ENCODE results near the gene MYH6. TPM values are rescaled to one million over a fixed set of nuclear protein-coding genes. Genes with fewer than 3 reads are reported as not detected.

The MYH6 gene
- total and polyA plus RNA-seq, 2 donors (not counting 1 experiment from before 2014, with no cell fraction given) = not detected

DNA sequence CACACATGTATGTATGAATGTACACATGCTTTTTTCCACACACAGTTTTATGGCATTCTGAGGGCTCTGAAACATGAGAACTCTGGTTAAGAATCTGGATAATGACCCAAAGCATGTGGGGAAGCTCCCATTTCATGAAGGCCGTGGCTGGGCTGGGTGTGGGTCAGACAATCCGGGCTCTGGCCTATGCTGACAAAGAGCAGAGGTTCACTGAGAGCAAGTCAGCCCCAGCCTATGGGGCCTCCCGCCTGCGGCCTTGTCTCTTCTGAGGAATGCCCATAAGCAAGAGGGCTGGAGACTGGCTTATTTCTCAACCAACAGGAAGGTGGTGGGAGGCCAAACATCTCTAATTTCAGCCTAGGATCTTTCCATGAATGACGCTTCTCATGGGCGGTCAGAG lies 8.5 kb downstream of the MYH6 start:
- Histone ChIP-seq H3K4me3 (replicated peaks in 1 of 4; ENCODE audit: control extremely low read depth in 1 of 4, insufficient read depth in 1 of 4, low read depth in 3 of 4, low read length in 4 of 4) (no peak overlapping the region), H4K20me1 (ENCODE audit: control insufficient read depth, extremely low read depth, insufficient read depth, low read length) (no peaks in the 10 kb centered on the region), H3K27ac (ENCODE audit: insufficient read depth, low read length) (no peak overlapping the region), H3K9ac (ENCODE audit: insufficient read depth, low read length) (no peak overlapping the region), H3K79me2 (ENCODE audit: control insufficient read depth, insufficient read depth, low read length) (no peaks in the 10 kb centered on the region), H3K27me3 (ENCODE audit: control insufficient read depth, insufficient read depth, low read length) (no peaks in the 10 kb centered on the region), H3K4me2 (ENCODE audit: extremely low read depth, insufficient read depth, low read length) (no peak overlapping the region), H3K9me3 (ENCODE audit: control insufficient read depth, insufficient read depth, low read depth, low read length) (no peaks in the 10 kb centered on the region), H3K36me3 (ENCODE audit: control insufficient read depth, insufficient read depth, low read length) (no peaks in the 10 kb centered on the region), H2AFZ (ENCODE audit: low read length) (no peak overlapping the region), H3K4me1 (ENCODE audit: control insufficient read depth, extremely low read depth, insufficient read depth, low read length) (no peaks in the 10 kb centered on the region)
- TF ChIP-seq EZH2 (IDR thresholded peaks at IDR 0.05; ENCODE audit: low read length, missing control alignments) = no peak
- no peak for TF ChIP-seq CTCF (conservative IDR thresholded peaks at IDR 0.05 in 1 of 2, IDR thresholded peaks at IDR 0.05 in 1 of 2; ENCODE audit: low read depth in 1 of 2, low read length in 2 of 2)
- DNase-seq (ENCODE audit: low read depth in 2 of 2) = no peak

GRCh38 chr14:23399136-23399535 lies 8.9 kb downstream of the MYH6 start:
- TF ChIP-seq CTCF (conservative IDR thresholded peaks at IDR 0.05 in 1 of 2, IDR thresholded peaks at IDR 0.05 in 1 of 2; ENCODE audit: low read depth in 1 of 2, low read length in 2 of 2) = no peak
- no peak for TF ChIP-seq EZH2 (IDR thresholded peaks at IDR 0.05; ENCODE audit: low read length, missing control alignments)
- H2AFZ ChIP-seq (ENCODE audit: low read length) = no peak overlapping the region
- no peak overlapping the region for H3K9ac ChIP-seq (ENCODE audit: insufficient read depth, low read length)
- DNase-seq (ENCODE audit: low read depth in 2 of 2) = no peak
- H4K20me1 ChIP-seq (ENCODE audit: control insufficient read depth, extremely low read depth, insufficient read depth, low read length) = no peaks in the 10 kb centered on the region
- no peak overlapping the region for H3K4me2 ChIP-seq (ENCODE audit: extremely low read depth, insufficient read depth, low read length)
- no peak overlapping the region for H3K4me3 ChIP-seq (replicated peaks in 1 of 4; ENCODE audit: control extremely low read depth in 1 of 4, insufficient read depth in 1 of 4, low read depth in 3 of 4, low read length in 4 of 4)
- no peaks in the 10 kb centered on the region for H3K4me1 ChIP-seq (ENCODE audit: control insufficient read depth, extremely low read depth, insufficient read depth, low read length)
- no peaks in the 10 kb centered on the region for H3K9me3 ChIP-seq (ENCODE audit: control insufficient read depth, insufficient read depth, low read depth, low read length)
- no peaks in the 10 kb centered on the region for H3K79me2 ChIP-seq (ENCODE audit: control insufficient read depth, insufficient read depth, low read length)
- no peaks in the 10 kb centered on the region for H3K36me3 ChIP-seq (ENCODE audit: control insufficient read depth, insufficient read depth, low read length)
- no peaks in the 10 kb centered on the region for H3K27me3 ChIP-seq (ENCODE audit: control insufficient read depth, insufficient read depth, low read length)
- H3K27ac ChIP-seq (ENCODE audit: insufficient read depth, low read length) = no peak overlapping the region

DNA sequence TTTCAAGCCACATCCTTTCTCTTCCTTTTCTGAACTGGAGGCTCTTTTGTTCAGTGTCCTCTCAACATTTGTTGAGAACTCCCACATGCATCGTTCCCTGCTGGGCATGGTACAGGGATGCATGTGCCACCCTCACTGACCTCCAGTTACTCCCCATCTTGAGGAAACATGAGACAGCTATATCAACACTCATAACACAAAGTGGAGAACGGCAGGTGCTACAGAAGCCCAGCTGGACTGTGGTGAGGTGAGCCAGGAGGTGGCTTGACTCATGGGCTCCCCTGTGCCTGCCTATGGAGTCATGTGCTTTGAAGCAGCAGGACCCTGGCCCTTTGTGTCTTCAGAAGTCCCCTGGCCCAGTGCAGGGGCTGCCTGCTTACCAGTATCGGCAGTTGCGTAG lies 9.7 kb downstream of the MYH6 start:
- no peak for DNase-seq (ENCODE audit: low read depth in 2 of 2)
- TF ChIP-seq EZH2 (IDR thresholded peaks at IDR 0.05; ENCODE audit: low read length, missing control alignments) (no peak), CTCF (conservative IDR thresholded peaks at IDR 0.05 in 1 of 2, IDR thresholded peaks at IDR 0.05 in 1 of 2; ENCODE audit: low read depth in 1 of 2, low read length in 2 of 2) (no peak)
- no peak overlapping the region for H3K4me3 ChIP-seq (replicated peaks in 1 of 4; ENCODE audit: control extremely low read depth in 1 of 4, insufficient read depth in 1 of 4, low read depth in 3 of 4, low read length in 4 of 4)

More for the DNA sequence above, 9.7 kb downstream of the MYH6 start:
- Histone ChIP-seq H4K20me1 (ENCODE audit: control insufficient read depth, extremely low read depth, insufficient read depth, low read length) (no peaks in the 10 kb centered on the region), H3K27me3 (ENCODE audit: control insufficient read depth, insufficient read depth, low read length) (no peaks in the 10 kb centered on the region), H3K9me3 (ENCODE audit: control insufficient read depth, insufficient read depth, low read depth, low read length) (no peaks in the 10 kb centered on the region), H3K27ac (ENCODE audit: insufficient read depth, low read length) (no peak overlapping the region), H2AFZ (ENCODE audit: low read length) (no peak overlapping the region), H3K9ac (ENCODE audit: insufficient read depth, low read length) (no peak overlapping the region), H3K79me2 (ENCODE audit: control insufficient read depth, insufficient read depth, low read length) (no peaks in the 10 kb centered on the region), H3K36me3 (ENCODE audit: control insufficient read depth, insufficient read depth, low read length) (no peaks in the 10 kb centered on the region), H3K4me1 (ENCODE audit: control insufficient read depth, extremely low read depth, insufficient read depth, low read length) (no peaks in the 10 kb centered on the region), H3K4me2 (ENCODE audit: extremely low read depth, insufficient read depth, low read length) (no peak overlapping the region)
